WTC11 (cell line): ENCODE results near the gene GRXCR2.

Experiments used
- ATF3 ChIP-seq: sonication (generic); formaldehyde crosslinking; conservative IDR thresholded peaks from 2 replicates; pipeline ENCODE4 v1.8.1; 2022; ENCODE audit warnings: mild to moderate bottlenecking, missing genetic modification reagents
- CTCF ChIP-seq: fragments of 200-600 bp; IDR thresholded peaks from 2 replicates; pipeline ENCODE4 v1.8.0; 2022; ENCODE audit warnings: antibody characterized with exemption
- ELF4 ChIP-seq: sonication (generic); formaldehyde crosslinking; IDR thresholded peaks from 2 replicates; pipeline ENCODE4 v1.8.1; 2022; ENCODE audit warnings: low read depth, mild to moderate bottlenecking, moderate library complexity, missing genetic modification reagents
- FOXJ3 ChIP-seq: sonication (generic); formaldehyde crosslinking; IDR thresholded peaks from 2 replicates; pipeline ENCODE4 v1.9.0; 2021; ENCODE audit warnings: missing genetic modification reagents, mild to moderate bottlenecking, borderline replicate concordance
- IRF1 ChIP-seq: sonication (generic); formaldehyde crosslinking; IDR thresholded peaks from 2 replicates; pipeline ENCODE4 v1.8.0; 2023; ENCODE audit warnings: missing genetic modification reagents
- MAX ChIP-seq: sonication (generic); formaldehyde crosslinking; IDR thresholded peaks from 2 replicates; pipeline ENCODE4 v1.8.0; 2022; ENCODE audit warnings: mild to moderate bottlenecking, missing genetic modification reagents
- NR2C2 ChIP-seq: sonication (generic); formaldehyde crosslinking; IDR thresholded peaks from 2 replicates; pipeline ENCODE4 v1.8.0; 2022; ENCODE audit warnings: mild to moderate bottlenecking, missing genetic modification reagents
- PRDM15 ChIP-seq: sonication (generic); formaldehyde crosslinking; IDR thresholded peaks from 2 replicates; pipeline ENCODE4 v1.8.0; 2022; ENCODE audit warnings: missing genetic modification reagents
- RELA ChIP-seq: sonication (generic); formaldehyde crosslinking; IDR thresholded peaks from 2 replicates; pipeline ENCODE4 v1.8.1; 2022; ENCODE audit warnings: missing genetic modification reagents, mild to moderate bottlenecking, borderline replicate concordance
- STAT6 ChIP-seq: sonication (generic); formaldehyde crosslinking; conservative IDR thresholded peaks from 2 replicates; pipeline ENCODE4 v1.8.1; 2023; ENCODE audit warnings: mild to moderate bottlenecking, low read depth, missing genetic modification reagents, moderate library complexity
- TEAD1 ChIP-seq: sonication (generic); formaldehyde crosslinking; IDR thresholded peaks from 2 replicates; pipeline ENCODE4 v1.8.0; 2022; ENCODE audit warnings: mild to moderate bottlenecking, missing genetic modification reagents
- TEAD4 ChIP-seq: sonication (generic); formaldehyde crosslinking; IDR thresholded peaks from 2 replicates; pipeline ENCODE4 v1.8.0; 2022; ENCODE audit warnings: mild to moderate bottlenecking, missing genetic modification reagents

GRCh38 chr5:145825751-145826180 is 47.0 kb downstream of the GRXCR2 start:
- TF ChIP-seq CTCF (no peak), NR2C2 (CRISPR knock-in tag) (no peak), ATF3 (CRISPR knock-in tag) (no peak), IRF1 (no peak), ELF4 (CRISPR knock-in tag) (no peak), STAT6 (CRISPR knock-in tag) (no peak), MAX (CRISPR knock-in tag) (no peak), FOXJ3 (CRISPR knock-in tag) (no peak), PRDM15 (CRISPR knock-in tag) (no peak), RELA (CRISPR knock-in tag) (no peak), TEAD4 (CRISPR knock-in tag) (no peak), TEAD1 (CRISPR knock-in tag) (no peak)
